A549 (cell line): ENCODE measurements around the gene ZNF439. TPM values are rescaled to one million over a fixed set of nuclear protein-coding genes. Genes with fewer than 3 reads are reported as not detected.
"Not testable (repeated sequence)": the region's sequence is repeated elsewhere in the genome, so short reads cannot be mapped to it uniquely, and the experiment has no call there.

Experiments used
- ATAC-seq, 2 experiments: fragments of 200-7000 bp in 1 of 2; fragments of >200 bp in 1 of 2; cut with Nextera tagmentation in 1 of 2; cut with Tn5 transposase in 1 of 2; 3 replicates each; pipeline versions ENCODE4 v1.8.0 to v1.9.1; 2018 to 2020; ENCODE audit warnings: mild to moderate bottlenecking in 1 of 2, moderate library complexity in 1 of 2
- CTCF ChIA-PET: fragments of 300-600 bp; sonication (Branson Sonifier 250); formaldehyde crosslinking; extraction: SDS; loops from one replicate; lab custom pipeline; 2021; ENCODE audit warnings: antibody characterized with exemption, inconsistent platforms; lab: Yijun Ruan, JAX
- POLR2A ChIA-PET: fragments of 350-600 bp; formaldehyde crosslinking; extraction: SDS; loops from one replicate; lab custom pipeline; 2021; ENCODE audit warnings: antibody characterized with exemption, inconsistent platforms; lab: Yijun Ruan, JAX
- DNase-seq, 2 experiments: peaks; one replicate each; pipeline versions ENCODE4 v3.0.0 to v3.0.0-alpha.2; 2011 to 2016; ENCODE audit warnings: low read depth in 1 of 2, low spot score in 1 of 2
- FAIRE-seq: peaks from 2 replicates; lab custom pipeline; 2011; peaks lifted over from hg19 to GRCh38; lab: Jason Lieb, UNC
- H3K27ac ChIP-seq, 2 experiments: fragments of >200 bp; sonication (Bioruptor Twin); formaldehyde crosslinking; 3 replicates each; pipeline ENCODE4 v1.5.1; 2016 to 2017
- H3K4me1 ChIP-seq: fragments of >200 bp; sonication (Bioruptor Twin); formaldehyde crosslinking; 3 replicates; pipeline ENCODE4 v1.6.1; 2016
- H3K4me2 ChIP-seq: fragments of >200 bp; sonication (Bioruptor Twin); formaldehyde crosslinking; 3 replicates; pipeline ENCODE4 v1.6.1; 2016
- H3K4me3 ChIP-seq: fragments of >200 bp; sonication (Bioruptor Twin); formaldehyde crosslinking; 3 replicates; pipeline ENCODE4 v1.5.1; 2016
- H3K9me3 ChIP-seq: fragments of >200 bp; sonication (Bioruptor Twin); formaldehyde crosslinking; 3 replicates; pipeline ENCODE4 v1.6.1; 2016
- EHF ChIP-seq: fragments of 250-450 bp; sonication (Bioruptor Pico); IDR thresholded peaks from 2 replicates; pipeline ENCODE4 v1.5.0; 2020; ENCODE audit warnings: mild to moderate bottlenecking
- EHMT2 ChIP-seq: fragments of 200-600 bp; sonication (generic); IDR thresholded peaks from 2 replicates; pipeline ENCODE4 v1.6.1; 2016; ENCODE audit warnings: antibody characterized with exemption, low read depth, mild to moderate bottlenecking, moderate library complexity
- ESRRA ChIP-seq: fragments of 150-350 bp; IDR thresholded peaks from 2 replicates; pipeline ENCODE4 v1.6.1; 2014; ENCODE audit warnings: mild to moderate bottlenecking, low read length, borderline replicate concordance
- FOSB ChIP-seq: fragments of 250-450 bp; sonication (Bioruptor Pico); IDR thresholded peaks from 2 replicates; pipeline ENCODE4 v1.5.0; 2020; ENCODE audit warnings: mild to moderate bottlenecking, moderate library complexity
- JUN ChIP-seq, 2 experiments: fragments of >200 bp; sonication (Bioruptor Twin); formaldehyde crosslinking; IDR thresholded peaks; 2 replicates in 1 of 2; 3 replicates in 1 of 2; pipeline ENCODE4 v1.6.1; 2016 to 2017
- JUNB ChIP-seq: fragments of >200 bp; sonication (Bioruptor Twin); formaldehyde crosslinking; IDR thresholded peaks from 2 replicates; pipeline ENCODE4 v1.6.1; 2016
- MAZ ChIP-seq: fragments of 150-350 bp; IDR thresholded peaks from 2 replicates; pipeline ENCODE4 v1.6.1; 2014; ENCODE audit warnings: antibody characterized with exemption, low read depth, low read length, borderline replicate concordance
- POLR2AphosphoS2 ChIP-seq: conservative IDR thresholded peaks from 2 replicates; pipeline ENCODE4 v1.6.1; 2012; ENCODE audit warnings: low read length, improper control_type of control experiment, inconsistent platforms
- RAD21 ChIP-seq, 2 experiments: fragments of >200 bp in 1 of 2; sonication (Bioruptor Twin) in 1 of 2; formaldehyde crosslinking in 1 of 2; IDR thresholded peaks in 1 of 2; conservative IDR thresholded peaks in 1 of 2; 2 replicates in 1 of 2; 3 replicates in 1 of 2; pipeline ENCODE4 v1.6.1; 2012 to 2018; ENCODE audit warnings: inconsistent platforms in 1 of 2
- RFX5 ChIP-seq: fragments of 450-650 bp; IDR thresholded peaks from 2 replicates; pipeline ENCODE4 v1.7.1; 2014; ENCODE audit warnings: antibody characterized with exemption, mild to moderate bottlenecking, moderate library complexity
- RNF2 ChIP-seq: fragments of 200-600 bp; sonication (generic); IDR thresholded peaks from 2 replicates; pipeline ENCODE4 v1.6.1; 2016; ENCODE audit warnings: low read depth, mild to moderate bottlenecking, antibody characterized with exemption, moderate library complexity, borderline replicate concordance
- TP53 ChIP-seq: fragments of 250-450 bp; sonication (Bioruptor Pico); IDR thresholded peaks from 2 replicates; pipeline ENCODE4 v1.5.0; 2021; ENCODE audit warnings: mild to moderate bottlenecking, moderate library complexity
- ZFP36 ChIP-seq: fragments of 450-650 bp; IDR thresholded peaks from 2 replicates; pipeline ENCODE4 v1.6.1; 2014; ENCODE audit warnings: borderline replicate concordance; ENCODE audit not compliant: partially characterized antibody
- WGBS: methylation state at CpG from one replicate; pipeline ENCODE4 v1.1.6; 2017; ENCODE audit errors: missing lambda C conversion rate; 5-methylcytosine and 5-hydroxymethylcytosine counted together
- polyA plus RNA-seq, 4 experiments: library from polyadenylated mRNA; depleted of rRNA in 3 of 4; stranded (reverse); fragments of >200 nt; fragmentation: RNase III in 1 of 4; extraction: RNeasy Plus Mini Kit Qiagen cat#74134 plus additional on column Dnase treatment in 1 of 4; gene quantifications; 2 replicates in 3 of 4; 3 replicates in 1 of 4; pipeline ENCODE4 v1.2.3, GENCODE V29; 2011 to 2017
- TF ChIP-seq, protein P1 (sequence below): fragments of >200 bp; sonication (Bioruptor Twin); formaldehyde crosslinking; IDR thresholded peaks from 3 replicates; pipeline ENCODE4 v1.6.1; 2016
- TF ChIP-seq, protein P2 (sequence below): IDR thresholded peaks from 2 replicates; pipeline ENCODE4 v1.6.1; 2012; ENCODE audit warnings: low read depth, borderline replicate concordance
- TF ChIP-seq, protein P3 (sequence below): IDR thresholded peaks from 2 replicates; pipeline ENCODE4 v1.6.1; 2012
- TF ChIP-seq, protein P4 (sequence below): fragments of 200-600 bp; sonication (generic); IDR thresholded peaks from 2 replicates; pipeline ENCODE4 v1.6.1; 2016; ENCODE audit warnings: antibody characterized with exemption, mild to moderate bottlenecking, moderate library complexity
- TF ChIP-seq, protein P5 (sequence below): fragments of 250-450 bp; sonication (Bioruptor Pico); IDR thresholded peaks from 2 replicates; pipeline ENCODE4 v1.5.0; 2020; ENCODE audit warnings: low read depth, mild to moderate bottlenecking, moderate library complexity

Gene ZNF439
- polyA plus RNA-seq, 2 of the 4 experiments (the other 2 are of a cell fraction): not detected

DNA sequence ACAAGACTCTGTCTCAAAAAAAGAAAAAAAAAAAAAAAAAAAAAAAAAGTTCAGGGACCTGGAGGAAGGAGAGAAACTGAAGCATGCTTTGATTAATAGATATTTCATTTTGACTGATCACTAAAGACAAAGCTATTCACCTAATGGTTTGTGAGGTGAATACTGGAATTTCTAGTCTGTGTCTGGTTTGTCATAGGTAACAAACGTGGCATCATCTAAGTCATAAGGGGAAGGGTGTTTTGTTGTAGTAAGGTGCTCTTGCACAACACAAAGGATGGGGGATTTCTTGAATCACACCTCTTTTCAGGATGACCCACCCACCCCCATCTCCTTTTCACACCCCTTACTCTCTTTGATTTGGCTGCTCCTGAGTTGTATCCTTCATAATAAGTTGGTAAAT, 25.2 kb downstream of the ZNF439 start:
- Histone ChIP-seq H3K27ac (no peak overlapping the region), H3K4me1 (no peaks in the 10 kb centered on the region), H3K4me2 (no peak overlapping the region), H3K9me3 (peaks cover 9% of the 10 kb centered on the region; the same call in 2 of the 3 replicates), H3K4me3 (no peak overlapping the region)
- TF ChIP-seq RFX5 (no peak), RAD21 (conservative IDR thresholded peaks at IDR 0.05 in 1 of 2, IDR thresholded peaks at IDR 0.05 in 1 of 2) (no peak), JUN (IDR thresholded peaks at IDR 0.05) (no peak), TP53 (CRISPR knock-in tag) (no peak), POLR2AphosphoS2 (no peak), MAZ (no peak), RNF2 (no peak), ESRRA (no peak)
- TF ChIP-seq, protein P1, sequence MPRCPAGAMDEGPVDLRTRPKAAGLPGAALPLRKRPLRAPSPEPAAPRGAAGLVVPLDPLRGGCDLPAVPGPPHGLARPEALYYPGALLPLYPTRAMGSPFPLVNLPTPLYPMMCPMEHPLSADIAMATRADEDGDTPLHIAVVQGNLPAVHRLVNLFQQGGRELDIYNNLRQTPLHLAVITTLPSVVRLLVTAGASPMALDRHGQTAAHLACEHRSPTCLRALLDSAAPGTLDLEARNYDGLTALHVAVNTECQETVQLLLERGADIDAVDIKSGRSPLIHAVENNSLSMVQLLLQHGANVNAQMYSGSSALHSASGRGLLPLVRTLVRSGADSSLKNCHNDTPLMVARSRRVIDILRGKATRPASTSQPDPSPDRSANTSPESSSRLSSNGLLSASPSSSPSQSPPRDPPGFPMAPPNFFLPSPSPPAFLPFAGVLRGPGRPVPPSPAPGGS: no peak
- TF ChIP-seq, protein P2, sequence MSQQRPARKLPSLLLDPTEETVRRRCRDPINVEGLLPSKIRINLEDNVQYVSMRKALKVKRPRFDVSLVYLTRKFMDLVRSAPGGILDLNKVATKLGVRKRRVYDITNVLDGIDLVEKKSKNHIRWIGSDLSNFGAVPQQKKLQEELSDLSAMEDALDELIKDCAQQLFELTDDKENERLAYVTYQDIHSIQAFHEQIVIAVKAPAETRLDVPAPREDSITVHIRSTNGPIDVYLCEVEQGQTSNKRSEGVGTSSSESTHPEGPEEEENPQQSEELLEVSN: no peak
- TF ChIP-seq, protein P3, sequence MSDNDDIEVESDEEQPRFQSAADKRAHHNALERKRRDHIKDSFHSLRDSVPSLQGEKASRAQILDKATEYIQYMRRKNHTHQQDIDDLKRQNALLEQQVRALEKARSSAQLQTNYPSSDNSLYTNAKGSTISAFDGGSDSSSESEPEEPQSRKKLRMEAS: no peak
- ATAC-seq (no peak), DNase-seq (no peak), FAIRE-seq (no peak)
- WGBS: 0% methylated on average over 1 of the region's 1 CpG
- ChIA-PET POLR2A (no interaction called here), CTCF (no interaction called here)

DNA sequence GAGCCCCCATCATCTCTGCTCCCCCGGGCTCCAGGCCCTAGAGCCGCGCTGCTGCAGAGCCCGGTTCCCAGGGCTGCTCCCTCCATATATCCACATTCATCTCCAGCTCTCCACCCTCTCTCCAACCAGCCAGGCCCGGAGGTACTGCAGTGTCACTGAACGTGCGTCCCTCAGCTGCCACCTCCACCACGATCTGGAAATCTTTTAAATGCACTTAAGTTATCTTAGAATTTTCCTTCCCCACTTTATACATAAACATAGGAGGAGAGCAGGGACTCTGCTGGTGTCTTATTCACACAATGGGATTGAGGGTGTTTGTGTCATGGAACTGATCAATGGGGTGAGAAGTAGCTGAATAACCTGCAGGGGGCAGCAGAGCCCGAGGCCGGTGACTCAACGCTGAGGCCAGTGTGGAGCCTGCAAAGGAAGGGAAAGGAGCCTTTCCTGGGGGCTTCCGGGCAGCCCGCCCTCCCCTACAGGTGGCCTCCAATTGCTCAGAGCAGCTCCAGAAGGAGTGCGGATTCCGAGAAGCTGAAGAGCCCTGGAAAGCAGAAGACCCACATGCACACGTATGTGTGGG, 31.3 kb downstream of the ZNF439 start:
- DNase-seq, CTCF ChIA-PET, POLR2A ChIA-PET, ATAC-seq, H3K4me2 ChIP-seq, H3K27ac ChIP-seq, FAIRE-seq, H3K4me1 ChIP-seq, H3K4me3 ChIP-seq, H3K9me3 ChIP-seq: not testable (repeated sequence)
- WGBS: 31% methylated on average over 16 of the region's 16 CpGs

DNA sequence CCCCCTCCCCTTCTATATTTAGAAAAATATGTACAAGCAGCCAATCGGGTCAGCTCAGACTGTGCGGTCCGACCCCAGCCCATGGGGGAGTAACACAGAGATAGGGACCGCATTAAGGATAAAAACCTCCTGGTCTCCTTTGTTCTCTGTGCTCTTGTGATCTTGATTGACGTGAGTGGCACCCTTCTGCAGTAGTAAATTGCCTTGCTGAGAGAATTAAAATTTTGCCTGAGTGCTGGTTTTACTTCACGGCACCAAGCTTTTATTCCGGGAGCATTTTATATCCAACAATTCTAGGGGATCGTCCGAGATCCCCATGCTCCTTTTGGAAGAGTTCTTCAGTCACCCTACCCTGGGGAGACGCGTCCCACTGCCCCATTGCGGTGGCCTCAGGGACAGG, 32.1 kb downstream of the ZNF439 start:
- whole genome bisulfite sequencing: 41% methylated on average over 7 of the region's 12 CpGs
- CTCF ChIA-PET: no interaction called here
- TF ChIP-seq, protein P4, sequence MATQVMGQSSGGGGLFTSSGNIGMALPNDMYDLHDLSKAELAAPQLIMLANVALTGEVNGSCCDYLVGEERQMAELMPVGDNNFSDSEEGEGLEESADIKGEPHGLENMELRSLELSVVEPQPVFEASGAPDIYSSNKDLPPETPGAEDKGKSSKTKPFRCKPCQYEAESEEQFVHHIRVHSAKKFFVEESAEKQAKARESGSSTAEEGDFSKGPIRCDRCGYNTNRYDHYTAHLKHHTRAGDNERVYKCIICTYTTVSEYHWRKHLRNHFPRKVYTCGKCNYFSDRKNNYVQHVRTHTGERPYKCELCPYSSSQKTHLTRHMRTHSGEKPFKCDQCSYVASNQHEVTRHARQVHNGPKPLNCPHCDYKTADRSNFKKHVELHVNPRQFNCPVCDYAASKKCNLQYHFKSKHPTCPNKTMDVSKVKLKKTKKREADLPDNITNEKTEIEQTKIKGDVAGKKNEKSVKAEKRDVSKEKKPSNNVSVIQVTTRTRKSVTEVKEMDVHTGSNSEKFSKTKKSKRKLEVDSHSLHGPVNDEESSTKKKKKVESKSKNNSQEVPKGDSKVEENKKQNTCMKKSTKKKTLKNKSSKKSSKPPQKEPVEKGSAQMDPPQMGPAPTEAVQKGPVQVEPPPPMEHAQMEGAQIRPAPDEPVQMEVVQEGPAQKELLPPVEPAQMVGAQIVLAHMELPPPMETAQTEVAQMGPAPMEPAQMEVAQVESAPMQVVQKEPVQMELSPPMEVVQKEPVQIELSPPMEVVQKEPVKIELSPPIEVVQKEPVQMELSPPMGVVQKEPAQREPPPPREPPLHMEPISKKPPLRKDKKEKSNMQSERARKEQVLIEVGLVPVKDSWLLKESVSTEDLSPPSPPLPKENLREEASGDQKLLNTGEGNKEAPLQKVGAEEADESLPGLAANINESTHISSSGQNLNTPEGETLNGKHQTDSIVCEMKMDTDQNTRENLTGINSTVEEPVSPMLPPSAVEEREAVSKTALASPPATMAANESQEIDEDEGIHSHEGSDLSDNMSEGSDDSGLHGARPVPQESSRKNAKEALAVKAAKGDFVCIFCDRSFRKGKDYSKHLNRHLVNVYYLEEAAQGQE: no peak
- TF ChIP-seq EHMT2 (no peak), JUNB (no peak), FOSB (CRISPR knock-in tag) (no peak), EHF (no peak), ZFP36 (no peak)
- TF ChIP-seq, protein P5, sequence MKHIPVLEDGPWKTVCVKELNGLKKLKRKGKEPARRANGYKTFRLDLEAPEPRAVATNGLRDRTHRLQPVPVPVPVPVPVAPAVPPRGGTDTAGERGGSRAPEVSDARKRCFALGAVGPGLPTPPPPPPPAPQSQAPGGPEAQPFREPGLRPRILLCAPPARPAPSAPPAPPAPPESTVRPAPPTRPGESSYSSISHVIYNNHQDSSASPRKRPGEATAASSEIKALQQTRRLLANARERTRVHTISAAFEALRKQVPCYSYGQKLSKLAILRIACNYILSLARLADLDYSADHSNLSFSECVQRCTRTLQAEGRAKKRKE (CRISPR knock-in tag): no peak
- no peak overlapping the region for H3K4me3 ChIP-seq
- no peaks in the 10 kb centered on the region for H3K4me1 ChIP-seq
- no peak overlapping the region for H3K27ac ChIP-seq
- no peak for DNase-seq
- peaks cover 3% of the 10 kb centered on the region; the same call in 1 of the 3 replicates for H3K9me3 ChIP-seq
- FAIRE-seq: no peak
- no peak overlapping the region for H3K4me2 ChIP-seq
- no peak for ATAC-seq
- POLR2A ChIA-PET: no interaction called here
